HEK293T (cell line): Measurements from ENCODE around the gene FNBP1L.

Experiments
- ARNT ChIP-seq: fragments of 450-650 bp; IDR thresholded peaks from 2 replicates; pipeline ENCODE4 v1.6.1; 2017; ENCODE audit warnings: mild to moderate bottlenecking
- BHLHE40 ChIP-seq: fragments of 450-650 bp; IDR thresholded peaks from 2 replicates; pipeline ENCODE4 v1.6.1; 2016; ENCODE audit warnings: mild to moderate bottlenecking, moderate library complexity, borderline replicate concordance
- CTBP1 ChIP-seq: fragments of 450-650 bp; IDR thresholded peaks from 2 replicates; pipeline ENCODE4 v1.6.1; 2016; ENCODE audit warnings: borderline replicate concordance
- ELF4 ChIP-seq: fragments of 450-650 bp; IDR thresholded peaks from 2 replicates; pipeline ENCODE4 v1.6.1; 2017; ENCODE audit warnings: antibody characterized with exemption
- FOXA1 ChIP-seq: fragments of 450-650 bp; IDR thresholded peaks from 2 replicates; pipeline ENCODE4 v1.6.1; 2016; ENCODE audit warnings: mild to moderate bottlenecking
- FOXK2 ChIP-seq: fragments of 450-650 bp; IDR thresholded peaks from 2 replicates; pipeline ENCODE4 v1.6.1; 2016; ENCODE audit warnings: mild to moderate bottlenecking
- FOXM1 ChIP-seq: fragments of 450-650 bp; IDR thresholded peaks from 2 replicates; pipeline ENCODE4 v1.6.1; 2017; ENCODE audit warnings: mild to moderate bottlenecking, borderline replicate concordance
- HDGF ChIP-seq: fragments of 450-650 bp; IDR thresholded peaks from 2 replicates; pipeline ENCODE4 v1.6.1; 2017; ENCODE audit warnings: antibody characterized with exemption, borderline replicate concordance
- PKNOX1 ChIP-seq: fragments of 450-650 bp; IDR thresholded peaks from 2 replicates; pipeline ENCODE4 v1.6.1; 2016
- SP1 ChIP-seq: fragments of 450-650 bp; IDR thresholded peaks from 2 replicates; pipeline ENCODE4 v1.6.1; 2017
- SUZ12 ChIP-seq: fragments of 450-650 bp; IDR thresholded peaks from 2 replicates; pipeline ENCODE4 v1.6.1; 2016; ENCODE audit warnings: mild to moderate bottlenecking
- TARDBP ChIP-seq: fragments of 450-650 bp; IDR thresholded peaks from 2 replicates; pipeline ENCODE4 v1.6.1; 2016
- ZNF384 ChIP-seq: fragments of 450-650 bp; IDR thresholded peaks from 2 replicates; pipeline ENCODE4 v1.6.1; 2016

DNA sequence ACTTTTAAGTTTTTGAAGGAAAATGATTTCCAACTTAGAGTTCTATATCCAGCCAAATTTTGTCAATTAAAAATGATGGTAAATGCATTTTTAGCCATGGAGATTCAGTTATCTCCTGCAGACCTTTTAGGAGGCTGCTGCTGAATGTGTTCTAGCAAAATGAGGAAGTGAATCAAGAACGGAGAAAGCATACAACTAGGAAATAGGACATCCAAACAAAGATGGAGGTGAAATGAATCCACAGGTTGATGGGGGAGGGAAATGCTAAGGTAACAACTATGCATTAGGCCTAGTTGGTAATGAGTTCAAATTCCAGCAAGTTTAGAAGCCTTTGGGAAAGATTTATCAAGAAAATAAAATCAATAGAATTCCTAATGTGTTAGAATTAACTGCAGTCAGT lies 80.5 kb downstream of the FNBP1L start:
- no peak for TF ChIP-seq SP1
- TF ChIP-seq FOXA1: no peak
- no peak for TF ChIP-seq ELF4
- no peak for TF ChIP-seq FOXM1
- no peak for TF ChIP-seq BHLHE40
- TF ChIP-seq SUZ12: no peak
- no peak for TF ChIP-seq ZNF384
- no peak for TF ChIP-seq PKNOX1
- no peak for TF ChIP-seq TARDBP
- no peak for TF ChIP-seq CTBP1
- TF ChIP-seq FOXK2: no peak
- no peak for TF ChIP-seq HDGF
- no peak for TF ChIP-seq ARNT
